Lung (tissue), 12 donors: Measurements from ENCODE around the gene MCIDAS. TPM values are rescaled to one million over a fixed set of nuclear protein-coding genes. Genes with fewer than 3 reads are reported as not detected.
A peak's percentile ranks its signal among the peaks of the same experiment; 100 is the strongest.

Experiments
- ATAC-seq: fragments of 200-7000 bp; cut with Tn5 transposase; one replicate; pipeline ENCODE4 v1.9.1; 2020; ENCODE audit warnings: moderate number of reproducible peaks; ENCODE audit not compliant: insufficient read depth, low FRiP score
- DNase-seq, 3 donors: peaks; one replicate each; pipeline ENCODE4 v3.0.0-alpha.2; 2013 to 2017
- H3K27ac ChIP-seq, 2 donors: one replicate each; pipeline ENCODE4 v1.5.1; 2013; ENCODE audit warnings: mild to moderate bottlenecking in 2 of 2, moderate library complexity in 2 of 2, control low read depth in 1 of 2, inconsistent platforms in 1 of 2, low read depth in 1 of 2, low read length in 1 of 2
- H3K27me3 ChIP-seq, 3 donors: one replicate each; pipeline ENCODE4 v1.5.1; 2013; ENCODE audit warnings: low read length in 2 of 3; ENCODE audit not compliant: control insufficient read depth in 3 of 3, insufficient read depth in 3 of 3
- H3K36me3 ChIP-seq, 4 donors: one replicate each; pipeline ENCODE4 v1.5.1; 2013; ENCODE audit warnings: low read length in 4 of 4, mild to moderate bottlenecking in 1 of 4, moderate library complexity in 1 of 4; ENCODE audit not compliant: control insufficient read depth in 4 of 4, insufficient read depth in 4 of 4
- H3K4me1 ChIP-seq, 5 donors: one replicate each; pipeline ENCODE4 v1.5.1; 2013; ENCODE audit warnings: low read length in 5 of 5, mild to moderate bottlenecking in 2 of 5, moderate library complexity in 1 of 5; ENCODE audit not compliant: control insufficient read depth in 5 of 5, insufficient read depth in 5 of 5
- H3K4me3 ChIP-seq: one replicate; pipeline ENCODE4 v1.5.1; 2013; ENCODE audit warnings: mild to moderate bottlenecking, control low read depth, moderate library complexity
- H3K9ac ChIP-seq, 2 donors: one replicate each; pipeline ENCODE4 v1.5.1; 2013; ENCODE audit warnings: low read length in 2 of 2, control low read depth in 1 of 2; ENCODE audit not compliant: insufficient read depth in 1 of 2
- H3K9me3 ChIP-seq, 4 donors: one replicate each; pipeline ENCODE4 v1.5.1; 2013; ENCODE audit warnings: low read length in 3 of 4, mild to moderate bottlenecking in 1 of 4, moderate library complexity in 1 of 4; ENCODE audit not compliant: control insufficient read depth in 4 of 4, insufficient read depth in 3 of 4
- CTCF ChIP-seq: IDR thresholded peaks from 2 replicates; pipeline ENCODE4 v1.5.1; 2012; ENCODE audit warnings: mild to moderate bottlenecking; ENCODE audit errors: control extremely low read depth, extremely low read depth
- WGBS, 2 donors: extraction: QIAGEN DNeasy Blood & Tissue Kit; methylation state at CpG; one replicate each; pipeline ENCODE4 v1.1.7; 2013; 5-methylcytosine and 5-hydroxymethylcytosine counted together
- polyA plus RNA-seq, 2 donors: library from polyadenylated mRNA; stranded (reverse); fragments of 200-250 nt; gene quantifications; one replicate each; pipeline ENCODE4 v1.2.1, GENCODE V29; 2013
- total RNA-seq, 2 donors: library from RNA; depleted of rRNA in 1 of 2; stranded (reverse); fragments of >200 nt in 1 of 2; gene quantifications; one replicate each; pipeline ENCODE4 v1.2.1, GENCODE V29; 2014 to 2021
- donor health status: control.
- donor health status: control.
- donor health status: Bipolar disorder and iron deficiency.
- donor health status: healthy.
- donor health status: DM: yes; HTN: yes; CAD: no.

Gene MCIDAS
- total and polyA plus RNA-seq, 4 donors: 0.23 to 1.7 (median 0.62) TPM

DNA sequence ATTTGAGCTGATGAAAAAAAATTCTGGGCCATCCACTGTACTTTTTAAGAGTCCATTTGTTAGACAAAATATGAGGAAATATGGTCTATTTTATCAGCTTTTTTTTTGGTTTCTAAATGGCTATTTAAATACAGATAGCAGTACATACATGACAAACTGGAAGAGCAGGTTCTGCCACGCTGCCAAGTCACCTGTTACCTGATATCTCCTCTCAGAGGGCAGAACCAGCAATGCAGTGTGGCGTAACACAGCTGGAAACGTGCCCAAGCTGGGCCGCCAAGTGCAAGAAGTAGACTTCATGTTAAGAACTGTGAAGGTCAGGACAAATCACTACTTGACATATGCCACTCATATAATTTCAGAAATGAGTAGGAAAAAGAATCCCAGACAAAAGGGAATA lies 8.1 kb downstream of the MCIDAS start:
- H3K4me3 ChIP-seq: no peak overlapping the region
- no peak overlapping the region for H3K27ac ChIP-seq
- H3K27me3 ChIP-seq: peaks cover 5 to 80% (median 71%) of the 10 kb centered on the region in 3 donors
- 35 to 52% methylated on average over 4 of the region's 4 CpGs for WGBS, 2 donors
- H3K4me1 ChIP-seq: peaks cover 0 to 23% (median 12%) of the 10 kb centered on the region in 5 donors
- TF ChIP-seq CTCF: no peak
- DNase-seq (peak; percentile 71 to 92 (median 81)), ATAC-seq (no peak)
- no peaks in the 10 kb centered on the region for H3K36me3 ChIP-seq
- peaks cover 0 to 11% (median 0%) of the 10 kb centered on the region in 4 donors for H3K9me3 ChIP-seq
- H3K9ac ChIP-seq: no peak overlapping the region

- WGBS, 2 donors: 80 to 91% methylated on average over 2 of the region's 2 CpGs
- H3K4me3 ChIP-seq: no peak overlapping the region
- TF ChIP-seq CTCF: no peak
Measured at GRCh38 chr5:55211184-55211874, 15.8 kb downstream of the MCIDAS start.

DNA sequence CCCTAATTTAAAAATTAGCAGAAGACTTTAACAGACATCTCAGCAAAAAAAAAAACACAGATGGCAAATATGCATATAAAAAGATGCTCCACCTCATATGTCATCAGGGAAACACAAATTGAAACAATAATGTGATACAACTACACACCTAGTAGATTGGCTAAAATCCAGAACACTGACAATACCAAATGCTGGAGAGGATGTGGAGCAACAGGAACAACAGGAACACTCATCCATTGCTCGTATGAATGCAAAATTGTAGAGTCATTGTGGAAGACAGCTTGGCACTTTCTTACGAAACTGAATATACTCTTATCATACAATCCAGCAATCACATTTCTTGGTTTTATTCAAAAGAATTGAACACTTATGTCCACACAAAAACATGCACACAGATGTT lies 22.1 kb downstream of the MCIDAS start:
- ATAC-seq: no peak
- 13 to 46% methylated on average over 2 of the region's 2 CpGs for WGBS, 2 donors
- no peak for DNase-seq
- Histone ChIP-seq H3K9ac (no peak overlapping the region), H3K4me1 (no peaks in the 10 kb centered on the region), H3K4me3 (no peak overlapping the region), H3K9me3 (no peaks in the 10 kb centered on the region), H3K36me3 (no peaks in the 10 kb centered on the region), H3K27me3 (peaks cover 0 to 28% (median 7%) of the 10 kb centered on the region in 3 donors), H3K27ac (no peak overlapping the region)
- no peak for TF ChIP-seq CTCF

More at GRCh38 chr5:55211184-55211874, 15.8 kb downstream of the MCIDAS start:
- no peak overlapping the region for H3K9ac ChIP-seq
- peaks cover 0 to 11% (median 5%) of the 10 kb centered on the region in 3 donors for H3K27me3 ChIP-seq
- DNase-seq (no peak), ATAC-seq (no peak)
- no peak overlapping the region for H3K27ac ChIP-seq
- no peaks in the 10 kb centered on the region for H3K9me3 ChIP-seq
- H3K36me3 ChIP-seq: no peaks in the 10 kb centered on the region
- H3K4me1 ChIP-seq: no peaks in the 10 kb centered on the region
